Neural cell (in vitro differentiated cells): Measurements from ENCODE around the gene ANAPC5.

Experiments
- CTCF ChIP-seq: fragments of 450-650 bp; IDR thresholded peaks from 2 replicates; pipeline ENCODE4 v1.5.1; 2014; ENCODE audit warnings: antibody characterized with exemption, mild to moderate bottlenecking, moderate library complexity; ENCODE audit not compliant: poor library complexity, severe bottlenecking
- EZH2 ChIP-seq: fragments of 200-600, 300-800 bp; shearing (Covaris generic), sonication (generic); IDR thresholded peaks from 2 replicates; pipeline ENCODE4 v1.6.1; 2014; ENCODE audit warnings: antibody characterized with exemption, low read length, borderline replicate concordance, mild to moderate bottlenecking; ENCODE audit not compliant: insufficient read depth, poor library complexity, severe bottlenecking
- REST ChIP-seq: IDR thresholded peaks from 2 replicates; pipeline ENCODE4 v1.6.1; 2012; ENCODE audit warnings: borderline replicate concordance

- TF ChIP-seq CTCF = no peak
- TF ChIP-seq EZH2 = no peak
- no peak for TF ChIP-seq REST
Observed at GRCh38 chr12:121301876-121302275, 50.3 kb downstream of the ANAPC5 start.
